Gastroesophageal sphincter (tissue), 3 donors: ENCODE data around the gene IBTK.

Experiments used
- EP300 ChIP-seq: sonication (generic); formaldehyde crosslinking; IDR thresholded peaks from one replicate; pipeline ENCODE4 v1.6.1; 2017; ENCODE audit warnings: antibody characterized with exemption, mild to moderate bottlenecking
- POLR2A ChIP-seq, 2 donors: fragments of 450-650 bp; IDR thresholded peaks; one replicate each; pipeline ENCODE4 v1.6.1; 2017; ENCODE audit warnings: antibody characterized with exemption in 2 of 2, mild to moderate bottlenecking in 2 of 2, moderate library complexity in 1 of 2
- TF ChIP-seq, protein P1 (sequence below), 4 experiments: fragments of 200-600 bp in 2 of 4; fragments of 450-650 bp in 2 of 4; sonication (generic) in 1 of 4; IDR thresholded peaks; one replicate each; pipeline ENCODE4 v1.5.1; 2017 to 2019; ENCODE audit warnings: antibody characterized with exemption in 4 of 4, mild to moderate bottlenecking in 2 of 4, moderate library complexity in 2 of 4

DNA sequence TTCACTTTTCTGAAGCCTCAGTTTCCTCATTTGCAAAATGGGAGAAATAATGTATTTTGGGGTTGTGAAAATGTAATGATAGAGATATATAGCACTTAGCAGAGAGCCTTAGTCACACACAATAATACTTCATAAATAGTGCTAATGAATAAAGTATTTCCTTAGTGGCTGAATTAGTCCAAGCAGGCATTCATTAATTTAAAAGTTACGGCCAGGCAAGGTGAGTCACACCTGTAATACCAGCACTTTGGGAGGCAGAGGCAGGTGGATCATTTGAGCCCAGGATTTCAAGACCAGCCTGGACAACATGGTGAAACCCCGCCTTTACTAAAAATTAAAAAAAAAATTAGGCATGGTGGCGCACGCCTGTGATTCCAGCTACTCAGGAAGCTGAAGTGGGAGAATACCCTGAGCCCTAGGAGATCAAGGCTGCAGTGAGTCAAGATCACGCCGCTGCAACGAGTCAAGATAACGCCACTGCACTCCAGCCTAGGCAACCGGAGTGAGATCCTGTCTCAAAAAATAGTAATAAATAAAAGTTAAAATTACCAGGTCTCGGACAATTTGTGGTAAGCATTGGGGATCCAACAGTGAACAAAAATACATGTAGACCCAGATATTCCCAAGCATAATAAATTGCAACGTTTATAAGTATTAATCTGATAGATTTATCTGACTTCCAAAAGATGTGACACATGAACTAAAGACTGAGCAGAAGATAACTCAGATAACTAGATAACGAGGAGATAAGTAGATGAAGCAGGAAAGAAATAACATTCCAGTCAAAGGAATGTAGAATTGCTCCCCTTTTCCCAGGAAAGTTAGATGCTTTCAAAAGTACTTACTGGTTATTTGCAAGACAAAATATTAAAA, 2.1 kb upstream of the IBTK start:
- TF ChIP-seq, protein P1, sequence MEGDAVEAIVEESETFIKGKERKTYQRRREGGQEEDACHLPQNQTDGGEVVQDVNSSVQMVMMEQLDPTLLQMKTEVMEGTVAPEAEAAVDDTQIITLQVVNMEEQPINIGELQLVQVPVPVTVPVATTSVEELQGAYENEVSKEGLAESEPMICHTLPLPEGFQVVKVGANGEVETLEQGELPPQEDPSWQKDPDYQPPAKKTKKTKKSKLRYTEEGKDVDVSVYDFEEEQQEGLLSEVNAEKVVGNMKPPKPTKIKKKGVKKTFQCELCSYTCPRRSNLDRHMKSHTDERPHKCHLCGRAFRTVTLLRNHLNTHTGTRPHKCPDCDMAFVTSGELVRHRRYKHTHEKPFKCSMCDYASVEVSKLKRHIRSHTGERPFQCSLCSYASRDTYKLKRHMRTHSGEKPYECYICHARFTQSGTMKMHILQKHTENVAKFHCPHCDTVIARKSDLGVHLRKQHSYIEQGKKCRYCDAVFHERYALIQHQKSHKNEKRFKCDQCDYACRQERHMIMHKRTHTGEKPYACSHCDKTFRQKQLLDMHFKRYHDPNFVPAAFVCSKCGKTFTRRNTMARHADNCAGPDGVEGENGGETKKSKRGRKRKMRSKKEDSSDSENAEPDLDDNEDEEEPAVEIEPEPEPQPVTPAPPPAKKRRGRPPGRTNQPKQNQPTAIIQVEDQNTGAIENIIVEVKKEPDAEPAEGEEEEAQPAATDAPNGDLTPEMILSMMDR (IDR thresholded peaks at IDR 0.05), result no peak
- no peak for TF ChIP-seq POLR2A (IDR thresholded peaks at IDR 0.05)
- no peak for TF ChIP-seq EP300
